ENCODE data around the gene STK4. TPM values are rescaled to one million over a fixed set of nuclear protein-coding genes. Genes with fewer than 3 reads are reported as not detected.

The STK4 gene
- total and polyA plus RNA-seq, 2 of the 4 experiments (the other 2 are of a cell fraction), result 10.2 to 22.2 TPM

DNA sequence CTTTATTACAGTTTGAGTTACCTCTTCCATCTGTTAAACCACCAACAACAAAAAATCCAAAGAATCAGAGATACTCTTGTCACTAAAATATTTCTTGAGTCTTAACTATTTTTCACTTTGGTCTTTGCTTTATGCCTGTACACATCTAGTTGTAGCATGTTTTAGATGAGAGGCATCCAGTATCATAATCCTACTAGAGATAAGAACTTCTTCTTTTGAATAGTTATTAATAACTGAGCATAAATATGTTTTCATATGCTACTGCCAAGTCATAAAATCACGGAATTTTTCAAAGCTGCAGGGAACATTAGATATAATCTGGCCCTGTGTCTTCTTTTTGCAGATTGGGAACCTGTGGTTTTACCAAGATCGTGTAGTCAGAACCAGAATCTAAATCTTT lies 55.3 kb downstream of the STK4 start:
- Histone ChIP-seq H2BK5ac (ENCODE audit: low read depth, low read length, poor library complexity, severe bottlenecking) (no peak overlapping the region), H3K27me3 (ENCODE audit: control insufficient read depth, insufficient read depth, low read length) (no peaks in the 10 kb centered on the region), H2BK120ac (ENCODE audit: low read depth, low read length) (no peak overlapping the region), H2AK9ac (replicated peaks; ENCODE audit: low read depth, low read length, poor library complexity) (no peak overlapping the region), H2BK20ac (ENCODE audit: low read depth, low read length) (no peak overlapping the region), H3K14ac (replicated peaks; ENCODE audit: low read depth, low read length) (no peak overlapping the region), H4K91ac (ENCODE audit: insufficient read depth, low read depth, low read length) (no peak overlapping the region), H3K9ac (ENCODE audit: low read depth, low read length) (no peak overlapping the region), H3K36me3 (ENCODE audit: control insufficient read depth, insufficient read depth, low read length) (peaks cover 5% of the 10 kb centered on the region; the same call in 1 of the 2 replicates), H3K4ac (ENCODE audit: low read depth, low read length) (no peak overlapping the region), H3K79me1 (ENCODE audit: low read depth in 1 of 2, low read length in 2 of 2) (peaks cover 2 to 5% of the 10 kb centered on the region in 2 experiments; a peak in 2 of 4 replicates), H3K4me3 (ENCODE audit: insufficient read depth, low read depth, low read length) (no peak overlapping the region), H3K9me1 (ENCODE audit: insufficient read depth, low read length) (no peaks in the 10 kb centered on the region; the same call in 1 of the 2 replicates), H2AK5ac (ENCODE audit: low read depth, low read length) (no peak overlapping the region), H3K4me2 (ENCODE audit: low read depth, low read length) (no peak overlapping the region), H2BK15ac (ENCODE audit: low read depth, low read length) (no peak overlapping the region), H4K20me1 (ENCODE audit: insufficient read depth, low read length) (no peaks in the 10 kb centered on the region), H4K8ac (ENCODE audit: low read depth in 2 of 2, low read length in 2 of 2) (no peak overlapping the region), H3K4me1 (ENCODE audit: control insufficient read depth, insufficient read depth, low read length) (no peaks in the 10 kb centered on the region), H2AFZ (replicated peaks; ENCODE audit: low read length, poor library complexity) (no peak overlapping the region), H3K18ac (ENCODE audit: low read depth, low read length) (no peak overlapping the region), H3K23ac (ENCODE audit: low read depth, low read length) (no peak overlapping the region), H3K27ac (ENCODE audit: insufficient read depth, low read length) (no peak overlapping the region), H4K5ac (ENCODE audit: low read depth, low read length) (no peak overlapping the region), H3K56ac (ENCODE audit: extremely low read depth, insufficient read depth, low read length) (no peak overlapping the region), H3K9me3 (ENCODE audit: control insufficient read depth, insufficient read depth, low read length) (no peaks in the 10 kb centered on the region)
- in situ Hi-C loops (cut with MboI; ENCODE audit: low sequenced_read_pairs) (no loop called here), intact Hi-C loops (cut with micrococcal nuclease) (no loop called here), dilution Hi-C loops (cut with HindIII; ENCODE audit: low sequenced_read_pairs, unreplicated experiment) (no loop called here)
- POLR2A ChIA-PET (ENCODE audit: unreplicated experiment), result no interaction called here
- CTCF ChIA-PET, result no interaction called here
- WGBS, 2 experiments (ENCODE audit: extremely low coverage in 2 of 2, insufficient read length in 1 of 2), result no CpG with 5 or more reads among the region's 2 CpGs
- ATAC-seq (ENCODE audit: low read depth) (no peak), DNase-seq (no peak)
- BruUV-seq (replicated peaks), result no TSS peak
- no peak for TF ChIP-seq MAFK (IDR thresholded peaks at IDR 0.05; ENCODE audit: low read depth, low read length)
- TF ChIP-seq MAZ (IDR thresholded peaks at IDR 0.05; ENCODE audit: borderline replicate concordance, low read depth, low read length), result no peak
- TF ChIP-seq BHLHE40 (IDR thresholded peaks at IDR 0.05; ENCODE audit: low read depth, low read length), result no peak
- TF ChIP-seq RCOR1 (IDR thresholded peaks at IDR 0.05; ENCODE audit: insufficient replicate concordance, low read length), result no peak
- no peak for TF ChIP-seq POLR2A (IDR thresholded peaks at IDR 0.05; ENCODE audit: low read depth, low read length)
- TF ChIP-seq, protein P1, sequence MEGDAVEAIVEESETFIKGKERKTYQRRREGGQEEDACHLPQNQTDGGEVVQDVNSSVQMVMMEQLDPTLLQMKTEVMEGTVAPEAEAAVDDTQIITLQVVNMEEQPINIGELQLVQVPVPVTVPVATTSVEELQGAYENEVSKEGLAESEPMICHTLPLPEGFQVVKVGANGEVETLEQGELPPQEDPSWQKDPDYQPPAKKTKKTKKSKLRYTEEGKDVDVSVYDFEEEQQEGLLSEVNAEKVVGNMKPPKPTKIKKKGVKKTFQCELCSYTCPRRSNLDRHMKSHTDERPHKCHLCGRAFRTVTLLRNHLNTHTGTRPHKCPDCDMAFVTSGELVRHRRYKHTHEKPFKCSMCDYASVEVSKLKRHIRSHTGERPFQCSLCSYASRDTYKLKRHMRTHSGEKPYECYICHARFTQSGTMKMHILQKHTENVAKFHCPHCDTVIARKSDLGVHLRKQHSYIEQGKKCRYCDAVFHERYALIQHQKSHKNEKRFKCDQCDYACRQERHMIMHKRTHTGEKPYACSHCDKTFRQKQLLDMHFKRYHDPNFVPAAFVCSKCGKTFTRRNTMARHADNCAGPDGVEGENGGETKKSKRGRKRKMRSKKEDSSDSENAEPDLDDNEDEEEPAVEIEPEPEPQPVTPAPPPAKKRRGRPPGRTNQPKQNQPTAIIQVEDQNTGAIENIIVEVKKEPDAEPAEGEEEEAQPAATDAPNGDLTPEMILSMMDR (conservative IDR thresholded peaks at IDR 0.05; ENCODE audit: low read depth, low read length), result no peak
- TF ChIP-seq FOS (IDR thresholded peaks at IDR 0.05; ENCODE audit: low read depth, low read length), result no peak
- TF ChIP-seq NFE2L2 (IDR thresholded peaks at IDR 0.05; ENCODE audit: low read depth, low read length), result no peak
- no peak for TF ChIP-seq RFX5 (IDR thresholded peaks at IDR 0.05; ENCODE audit: low read depth, low read length)
- TF ChIP-seq, protein P2, sequence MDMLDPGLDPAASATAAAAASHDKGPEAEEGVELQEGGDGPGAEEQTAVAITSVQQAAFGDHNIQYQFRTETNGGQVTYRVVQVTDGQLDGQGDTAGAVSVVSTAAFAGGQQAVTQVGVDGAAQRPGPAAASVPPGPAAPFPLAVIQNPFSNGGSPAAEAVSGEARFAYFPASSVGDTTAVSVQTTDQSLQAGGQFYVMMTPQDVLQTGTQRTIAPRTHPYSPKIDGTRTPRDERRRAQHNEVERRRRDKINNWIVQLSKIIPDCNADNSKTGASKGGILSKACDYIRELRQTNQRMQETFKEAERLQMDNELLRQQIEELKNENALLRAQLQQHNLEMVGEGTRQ (IDR thresholded peaks at IDR 0.05; ENCODE audit: low read depth, low read length), result no peak
- TF ChIP-seq SMC3 (IDR thresholded peaks at IDR 0.05; ENCODE audit: low read depth, low read length), result no peak
- TF ChIP-seq CHD1 (IDR thresholded peaks at IDR 0.05; ENCODE audit: low read depth, low read length), result no peak
- no peak for TF ChIP-seq MXI1 (IDR thresholded peaks at IDR 0.05; ENCODE audit: borderline replicate concordance, low read depth, low read length)
- TF ChIP-seq, protein P3, sequence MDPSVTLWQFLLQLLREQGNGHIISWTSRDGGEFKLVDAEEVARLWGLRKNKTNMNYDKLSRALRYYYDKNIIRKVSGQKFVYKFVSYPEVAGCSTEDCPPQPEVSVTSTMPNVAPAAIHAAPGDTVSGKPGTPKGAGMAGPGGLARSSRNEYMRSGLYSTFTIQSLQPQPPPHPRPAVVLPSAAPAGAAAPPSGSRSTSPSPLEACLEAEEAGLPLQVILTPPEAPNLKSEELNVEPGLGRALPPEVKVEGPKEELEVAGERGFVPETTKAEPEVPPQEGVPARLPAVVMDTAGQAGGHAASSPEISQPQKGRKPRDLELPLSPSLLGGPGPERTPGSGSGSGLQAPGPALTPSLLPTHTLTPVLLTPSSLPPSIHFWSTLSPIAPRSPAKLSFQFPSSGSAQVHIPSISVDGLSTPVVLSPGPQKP (IDR thresholded peaks at IDR 0.05; ENCODE audit: borderline replicate concordance, low read depth, low read length), result no peak
- no peak for TF ChIP-seq CEBPB (IDR thresholded peaks at IDR 0.05; ENCODE audit: low read depth, low read length)
- no peak for TF ChIP-seq RAD21 (IDR thresholded peaks at IDR 0.05; ENCODE audit: low read length)
